ENCODE data around the gene ELFN1.

- no peak for TF ChIP-seq CTCF (IDR thresholded peaks at IDR 0.05)
- TF ChIP-seq POLR2A (IDR thresholded peaks at IDR 0.05) = no peak
Measured at GRCh38 chr7:1624999-1625927, 44.8 kb upstream of the ELFN1 start.
